ENCODE data around the gene IL1RN. TPM values are rescaled to one million over a fixed set of nuclear protein-coding genes. Genes with fewer than 3 reads are reported as not detected.

Gene IL1RN
- total and polyA plus RNA-seq, 10 of the 15 experiments (the other 5 are each of a cell fraction or from before 2014, with no cell fraction given), result 0.04 TPM; not detected in 7

- TF ChIP-seq POLR2AphosphoS5 (IDR thresholded peaks at IDR 0.05; ENCODE audit: low read length), result no peak
- TF ChIP-seq MAX (IDR thresholded peaks at IDR 0.05; ENCODE audit: low read depth, low read length), result no peak
- TF ChIP-seq KLF5 (IDR thresholded peaks at IDR 0.05; ENCODE audit: partially characterized antibody), result no peak
- TF ChIP-seq E2F8 (IDR thresholded peaks at IDR 0.05; ENCODE audit: low read depth, partially characterized antibody), result no peak
These were observed at the start of gene IL1RN (continued) for GRCh38 chr2:113126845-113127645.

- no peak overlapping the region for H3K4me2 ChIP-seq (ENCODE audit: control insufficient read depth, insufficient read depth)
- no peak overlapping the region for H2AFZ ChIP-seq (ENCODE audit: control insufficient read depth, low read depth, low read length)
- no peaks in the 10 kb centered on the region for H3K4me1 ChIP-seq (ENCODE audit: control insufficient read depth, insufficient read depth, low read length)
- ChIA-PET POLR2A (interaction anchor here (0.6 kb wide), 1 partner anchor 22 kb away, joined by 4 read pairs; no protein-coding TSS in a partner anchor), CTCF (interaction anchor here (1.4 to 11.8 kb wide), 5 partner anchors 10 to 328 kb away, joined by 3 to 182 read pairs (median 5); partner anchors contain the start of gene IL1F10), RAD21 (ENCODE audit: unreplicated experiment) (no interaction called here), SMC1A (ENCODE audit: uncharacterized antibody, unreplicated experiment) (interaction anchor here (1.2 to 2.6 kb wide), 2 partner anchors 21 to 60 kb away, joined by 3 to 12 read pairs; no protein-coding TSS in a partner anchor)
- H3K79me2 ChIP-seq (ENCODE audit: control insufficient read depth, insufficient read depth, low read length), result no peaks in the 10 kb centered on the region
- ATAC-seq, result no peak
- in situ Hi-C loops (cut with MboI), result no loop called here
- H3K36me3 ChIP-seq (ENCODE audit: control insufficient read depth in 2 of 2, insufficient read depth in 2 of 2, low read length in 1 of 2), result no peaks in the 10 kb centered on the region
- no peak for DNase-seq (ENCODE audit: low read depth, low spot score)
- H3K27me3 ChIP-seq (replicated peaks in 1 of 2; ENCODE audit: control insufficient read depth in 2 of 2, insufficient read depth in 2 of 2, low read length in 1 of 2), result no peaks in the 10 kb centered on the region; a peak in 1 of 4 replicates
- H3K27ac ChIP-seq (ENCODE audit: control insufficient read depth, insufficient read depth), result no peak overlapping the region
- H4K20me1 ChIP-seq (ENCODE audit: control insufficient read depth, insufficient read depth), result no peaks in the 10 kb centered on the region
- intact Hi-C loops (cut with micrococcal nuclease; ENCODE audit: unreplicated experiment), result no loop called here
- H3K4me3 ChIP-seq, result no peak overlapping the region
- no peak overlapping the region for H3K9ac ChIP-seq (ENCODE audit: control insufficient read depth, insufficient read depth, low read length)
- 0% methylated on average over 1 of the region's 1 CpG for WGBS (ENCODE audit: insufficient coverage, insufficient replicate concordance, low lambda C conversion rate, missing lambda C conversion rate)
- H3K9me3 ChIP-seq (replicated peaks; ENCODE audit: control insufficient read depth, insufficient read depth, low read length), result no peaks in the 10 kb centered on the region
- no peak for FAIRE-seq
- BruUV-seq (replicated peaks), result no TSS peak
- TF ChIP-seq KAT2A (conservative IDR thresholded peaks at IDR 0.05; ENCODE audit: control insufficient read depth, low read depth, low read length) (no peak), MYB (IDR thresholded peaks at IDR 0.05; ENCODE audit: borderline replicate concordance, low read depth, low read length) (no peak), MTA2 (IDR thresholded peaks at IDR 0.05; ENCODE audit: low read depth) (no peak), NBN (IDR thresholded peaks at IDR 0.05) (no peak), ZBTB33 (IDR thresholded peaks at IDR 0.05) (no peak), ASH2L (IDR thresholded peaks at IDR 0.05; ENCODE audit: borderline replicate concordance, low read depth) (no peak), RELA (IDR thresholded peaks at IDR 0.05; ENCODE audit: borderline replicate concordance, partially characterized antibody) (no peak), IKZF2 (IDR thresholded peaks at IDR 0.05) (no peak), RFX5 (IDR thresholded peaks at IDR 0.05; ENCODE audit: low read depth, low read length) (no peak), HDAC6 (IDR thresholded peaks at IDR 0.05; ENCODE audit: unreplicated experiment) (no peak), KDM1A (IDR thresholded peaks at IDR 0.05; ENCODE audit: borderline replicate concordance) (no peak), NFIC (IDR thresholded peaks at IDR 0.05; ENCODE audit: low read depth, low read length) (no peak), SREBF1 (IDR thresholded peaks at IDR 0.05; ENCODE audit: low read length) (no peak)
These were observed 49.5 kb upstream of the IL1RN start for GRCh38 chr2:113077921-113078320.

All from GM12878 (cell line).